Testis (tissue), 3 donors: ENCODE measurements around the gene SUMO2. TPM values are rescaled to one million over a fixed set of nuclear protein-coding genes. Genes with fewer than 3 reads are reported as not detected.

ENCODE experiments used
- DNase-seq: peaks from one replicate; pipeline ENCODE4 v3.0.0-alpha.2; 2019
- H3K27ac ChIP-seq, 2 donors: fragments of 200-600 bp; sonication (generic); one replicate each; pipeline ENCODE4 v1.5.1; 2019
- H3K27me3 ChIP-seq: fragments of 200-600 bp; sonication (generic); one replicate; pipeline ENCODE4 v1.5.1; 2019
- H3K36me3 ChIP-seq: fragments of 200-600 bp; sonication (generic); one replicate; pipeline ENCODE4 v1.5.1; 2017; ENCODE audit warnings: low read depth; ENCODE audit errors: missing control alignments
- H3K4me1 ChIP-seq: fragments of 200-600 bp; sonication (generic); one replicate; pipeline ENCODE4 v1.5.1; 2019
- H3K4me3 ChIP-seq, 2 donors: fragments of 200-600 bp; sonication (generic); one replicate each; pipeline ENCODE4 v1.5.1; 2017 to 2019
- H3K9me3 ChIP-seq: fragments of 200-600 bp; sonication (generic); one replicate; pipeline ENCODE4 v1.5.1; 2017
- CTCF ChIP-seq, 3 experiments: fragments of 450-650 bp in 2 of 3; fragments of 200-600 bp in 1 of 3; sonication (generic) in 1 of 3; IDR thresholded peaks; one replicate each; pipeline ENCODE4 v1.5.1; 2016 to 2019; ENCODE audit warnings: antibody characterized with exemption in 3 of 3, mild to moderate bottlenecking in 2 of 3, moderate library complexity in 1 of 3
- POLR2A ChIP-seq: fragments of 450-650 bp; IDR thresholded peaks from one replicate; pipeline ENCODE4 v1.6.1; 2017; ENCODE audit warnings: antibody characterized with exemption, mild to moderate bottlenecking, moderate library complexity
- WGBS, 2 donors: methylation state at CpG; one replicate each; pipeline ENCODE4 v1.1.5; 2018; 5-methylcytosine and 5-hydroxymethylcytosine counted together
- intact Hi-C: fragments of 100-400 bp; cut with DNase I; formaldehyde crosslinking; loops from one replicate; pipeline ENCODE4 v1.15.1; 2023; ENCODE audit warnings: low total_unique reads
- polyA plus RNA-seq: library from polyadenylated mRNA; stranded (reverse); fragments of 350-450 nt; fragmentation: Illumina TruSeq; extraction: RNeasy Lipid Tissue Mini Kit (QIAGEN cat#74804); gene quantifications from one replicate; pipeline ENCODE4 v1.2.3, GENCODE V29; 2014; ENCODE audit warnings: low read depth, low replicate concordance; ENCODE audit not compliant: insufficient read depth
- small RNA-seq, 2 donors: library from RNA; depleted of rRNA; stranded (forward); fragments of <200 nt; gene quantifications; one replicate each; pipeline ENCODE3, GENCODE V24; 2016
- total RNA-seq, 2 donors: library from RNA; depleted of rRNA; stranded (reverse); fragments of >200 nt; gene quantifications; one replicate each; pipeline ENCODE4 v1.2.3, GENCODE V29; 2016

The SUMO2 gene
- total and polyA plus RNA-seq, 3 donors from 2014 or later, result 92.3 to 484 (median 102) TPM

DNA sequence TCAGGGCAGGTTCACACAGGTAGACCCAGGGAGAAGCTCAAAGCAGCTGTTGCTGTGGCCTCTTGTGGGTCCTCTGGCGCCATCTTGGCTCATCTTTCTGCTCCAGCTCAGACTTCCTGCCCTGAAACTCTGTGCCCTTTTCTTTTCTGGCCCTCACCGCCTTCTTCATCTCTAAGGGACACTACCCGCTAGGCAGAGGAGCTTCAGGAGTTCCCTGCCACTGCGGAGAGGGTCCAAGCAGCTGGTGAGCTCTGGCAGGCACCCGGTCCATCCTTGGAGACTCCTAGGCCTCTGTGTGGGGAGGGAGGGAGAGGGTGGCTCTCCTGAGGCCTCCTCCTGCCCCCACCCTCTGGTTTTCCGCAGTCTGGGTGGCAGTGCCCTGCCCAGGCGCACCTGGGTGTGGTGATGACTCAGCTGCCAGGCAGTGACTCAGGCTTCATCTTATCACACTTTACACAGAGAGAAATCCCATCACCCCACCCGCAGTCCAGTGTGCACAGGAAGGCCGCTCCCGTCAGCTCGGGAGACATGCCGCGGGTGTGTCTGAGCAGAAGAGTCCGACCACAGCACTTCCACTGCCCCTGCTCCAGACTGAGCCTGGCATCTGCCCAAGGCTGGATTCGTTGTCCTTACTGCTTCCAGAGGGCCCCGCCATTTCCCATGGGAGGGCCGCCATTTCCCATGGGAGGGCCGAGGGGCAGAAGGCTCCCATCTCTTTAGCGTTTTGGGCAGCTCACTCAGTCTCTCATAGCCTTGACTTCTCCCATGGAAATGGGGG, 58.5 kb downstream of the SUMO2 start:
- no peak overlapping the region for H3K27ac ChIP-seq
- H3K4me1 ChIP-seq, result no peaks in the 10 kb centered on the region
- TF ChIP-seq CTCF (IDR thresholded peaks at IDR 0.05), result no peak
- no peak for TF ChIP-seq POLR2A
- no peak overlapping the region for H3K4me3 ChIP-seq
- H3K27me3 ChIP-seq, result no peaks in the 10 kb centered on the region
- intact Hi-C loops, result no loop called here
- 80 to 88% methylated on average over 15 to 19 of the region's 19 CpGs for WGBS, 2 donors
- no peaks in the 10 kb centered on the region for H3K36me3 ChIP-seq
- no peak for DNase-seq
- H3K9me3 ChIP-seq, result no peaks in the 10 kb centered on the region

GRCh38 chr17:75118307-75118706, 64.5 kb downstream of the SUMO2 start:
- H3K4me1 ChIP-seq, result peaks cover 9% of the 10 kb centered on the region
- 88 to 91% methylated on average over 6 to 14 of the region's 14 CpGs for WGBS, 2 donors
- no peak overlapping the region for H3K27ac ChIP-seq
- H3K27me3 ChIP-seq, result no peaks in the 10 kb centered on the region
- H3K9me3 ChIP-seq, result no peaks in the 10 kb centered on the region
- no peaks in the 10 kb centered on the region for H3K36me3 ChIP-seq
- intact Hi-C loops, result loop anchor here (10.0 kb wide), 2 partner anchors 86 to 154 kb away; partner anchors contain the start of gene NUP85
- H3K4me3 ChIP-seq, result no peak overlapping the region
- DNase-seq, result no peak
- TF ChIP-seq POLR2A, result no peak
- no peak for TF ChIP-seq CTCF (IDR thresholded peaks at IDR 0.05)

- intact Hi-C loops, result loop anchor here (10.0 kb wide), 2 partner anchors 88 to 152 kb away; partner anchors contain the start of gene NUP85
- Histone ChIP-seq H3K9me3 (no peaks in the 10 kb centered on the region), H3K4me3 (no peak overlapping the region), H3K4me1 (peaks cover 9% of the 10 kb centered on the region), H3K27ac (no peak overlapping the region), H3K27me3 (no peaks in the 10 kb centered on the region), H3K36me3 (no peaks in the 10 kb centered on the region)
- TF ChIP-seq POLR2A (no peak), CTCF (IDR thresholded peaks at IDR 0.05) (no peak)
- no peak for DNase-seq
- WGBS, 2 donors, result 62 to 73% methylated on average over 9 of the region's 9 CpGs
Measured at GRCh38 chr17:75116737-75117136, 66.0 kb downstream of the SUMO2 start.

Small RNAs within 50 kb of the gene (small RNA-seq; reads per million reads assigned to genes)
- gene RF00019, result 0 reads per million in 2 donors

Other genes starting within 250 kb of the SUMO2 start
- under 1 TPM in 1 of 2 donors, not detected in 1; 0.12 TPM for gene OTOP3, start 247.1 kb downstream of the SUMO2 start, total RNA-seq
- gene OTOP3, start 247.1 kb downstream of the SUMO2 start, polyA plus RNA-seq, result not detected
- 10 to 100 TPM; 40.9 to 45.8 TPM for gene HID1, start 210.2 kb downstream of the SUMO2 start, total RNA-seq
- gene HID1, start 210.2 kb downstream of the SUMO2 start, polyA plus RNA-seq, result 18.6 TPM
- gene CDR2L, start 195.3 kb downstream of the SUMO2 start, total RNA-seq, result 10 to 100 TPM; 39.5 to 39.6 TPM
- 16.6 TPM for gene CDR2L, start 195.3 kb downstream of the SUMO2 start, polyA plus RNA-seq
- 10 to 100 TPM; 24.3 to 38.1 TPM for gene MRPL58, start 170.3 kb downstream of the SUMO2 start, total RNA-seq
- gene MRPL58, start 170.3 kb downstream of the SUMO2 start, polyA plus RNA-seq, result 20.9 TPM
- 100 to 1,000 TPM; 126 to 148 TPM for gene ATP5PD, start 136.0 kb downstream of the SUMO2 start, total RNA-seq
- gene ATP5PD, start 136.0 kb downstream of the SUMO2 start, polyA plus RNA-seq, result 190 TPM
- gene KCTD2, start 135.7 kb downstream of the SUMO2 start, total RNA-seq, result 100 to 1,000 TPM; 122 to 135 TPM
- gene KCTD2, start 135.7 kb downstream of the SUMO2 start, polyA plus RNA-seq, result 88.9 TPM
- 10 to 100 TPM in 1 of 2 donors, 1 to 10 TPM in 1; 6.4 to 11.1 TPM for gene SLC16A5, start 95.0 kb downstream of the SUMO2 start, total RNA-seq
- 6.9 TPM for gene SLC16A5, start 95.0 kb downstream of the SUMO2 start, polyA plus RNA-seq
- gene ARMC7, start 73.0 kb downstream of the SUMO2 start, total RNA-seq, result 10 to 100 TPM in 1 of 2 donors, 1 to 10 TPM in 1; 10.0 to 11.8 TPM
- 12.6 TPM for gene ARMC7, start 73.0 kb downstream of the SUMO2 start, polyA plus RNA-seq
- 10 to 100 TPM; 76.5 to 83.6 TPM for gene NT5C, start 51.2 kb downstream of the SUMO2 start, total RNA-seq
- 22.2 TPM for gene NT5C, start 51.2 kb downstream of the SUMO2 start, polyA plus RNA-seq
- 100 to 1,000 TPM; 234 to 371 TPM for gene JPT1, start 28.4 kb downstream of the SUMO2 start, total RNA-seq
- 758 TPM for gene JPT1, start 28.4 kb downstream of the SUMO2 start, polyA plus RNA-seq
- 10 to 100 TPM; 57.8 to 76.1 TPM for gene NUP85, start 22.7 kb upstream of the SUMO2 start, total RNA-seq
- 52.6 TPM for gene NUP85, start 22.7 kb upstream of the SUMO2 start, polyA plus RNA-seq
- 10 to 100 TPM; 46.8 to 50.2 TPM for gene GGA3, start 78.6 kb upstream of the SUMO2 start, total RNA-seq
- 42.9 TPM for gene GGA3, start 78.6 kb upstream of the SUMO2 start, polyA plus RNA-seq
- gene MRPS7, start 78.9 kb upstream of the SUMO2 start, total RNA-seq, result 10 to 100 TPM; 53.3 to 72.9 TPM
- 83.5 TPM for gene MRPS7, start 78.9 kb upstream of the SUMO2 start, polyA plus RNA-seq
- gene MIF4GD, start 88.3 kb upstream of the SUMO2 start, total RNA-seq, result 10 to 100 TPM; 34.5 to 35.3 TPM
- 37.1 TPM for gene MIF4GD, start 88.3 kb upstream of the SUMO2 start, polyA plus RNA-seq
- 10 to 100 TPM; 34.3 to 44.6 TPM for gene SLC25A19, start 106.5 kb upstream of the SUMO2 start, total RNA-seq
- 98.0 TPM for gene SLC25A19, start 106.5 kb upstream of the SUMO2 start, polyA plus RNA-seq
- 10 to 100 TPM; 61.8 to 78.9 TPM for gene GRB2, start 222.7 kb upstream of the SUMO2 start, total RNA-seq
- gene GRB2, start 222.7 kb upstream of the SUMO2 start, polyA plus RNA-seq, result 54.6 TPM